NCI-H526 (cell line): ENCODE results near the gene DDX54.
"Not testable (repeated sequence)": the region's sequence is repeated elsewhere in the genome, so short reads cannot be mapped to it uniquely, and the experiment has no call there.

Experiments
- DNase-seq, 2 experiments: peaks; one replicate each; lab custom pipeline; 2025; lab: John Stamatoyannopoulos, UW

The DDX54 gene

GRCh38 chr12:113138826-113139225 lies 46.5 kb downstream of the DDX54 start:
- DNase-seq = no peak

- no peak for DNase-seq
Observed at GRCh38 chr12:113137861-113138783, 47.2 kb downstream of the DDX54 start.

DNA sequence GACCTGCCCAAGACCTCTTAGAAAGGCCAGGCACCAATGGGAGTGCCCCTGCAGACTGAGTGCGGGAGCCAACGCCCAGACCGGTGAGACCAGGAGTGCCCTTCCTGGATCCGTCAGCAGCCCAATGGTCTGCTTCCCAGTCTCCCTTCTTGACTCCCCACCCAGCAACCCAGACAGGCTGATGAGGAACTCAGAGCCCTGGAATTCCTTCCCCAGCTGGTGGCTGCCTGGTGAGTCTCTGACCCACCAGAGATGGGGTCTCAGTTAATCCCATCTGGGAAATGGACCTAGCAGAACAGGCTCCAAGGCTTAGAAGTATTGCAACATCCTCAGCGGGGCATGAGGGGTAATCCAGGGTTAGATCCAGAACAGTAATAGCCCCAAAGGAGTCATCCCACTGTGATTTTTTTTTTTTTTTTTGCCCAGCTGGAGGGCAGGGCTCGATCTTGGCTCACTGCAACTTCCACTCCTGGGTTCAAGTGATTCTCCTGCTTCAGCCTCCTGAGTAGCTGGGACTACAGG lies 48.2 kb downstream of the DDX54 start:
- no peak for DNase-seq

GRCh38 chr12:113136128-113136989 lies 48.9 kb downstream of the DDX54 start:
- peak in 1 of 2 experiments; percentile 48 for DNase-seq

GRCh38 chr12:113135178-113136127 lies 49.8 kb downstream of the DDX54 start, which contains the start of gene RASAL1:
Gene RASAL1 (minus strand): TSS chr12:113135761. CDS start chr12:113135462, 299 bp downstream.
- DNase-seq = peak; percentile 64 to 87

DNA sequence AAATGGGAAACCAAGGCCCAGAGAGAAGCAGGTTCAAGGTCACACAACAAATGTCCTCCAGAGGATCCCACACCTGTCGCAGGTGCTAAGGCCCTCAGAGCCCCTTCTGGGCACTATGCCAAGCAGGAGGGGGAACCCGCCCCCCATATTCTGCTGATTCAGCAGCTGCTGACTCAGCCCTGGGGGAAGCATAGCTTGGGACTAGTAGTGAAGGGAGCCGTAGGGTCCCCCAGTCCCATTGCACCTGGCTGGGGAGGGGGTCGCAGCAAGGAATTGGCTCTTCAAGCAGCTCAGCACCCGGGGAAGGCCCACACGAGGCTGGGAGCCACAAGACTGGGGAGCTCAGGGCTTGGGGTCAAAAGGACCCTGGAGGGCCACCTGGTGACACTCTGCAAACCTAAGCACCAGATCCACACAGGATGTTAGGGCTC lies 50.7 kb downstream of the DDX54 start:
- DNase-seq = no peak

- no peak for DNase-seq
Observed at GRCh38 chr12:113134071-113134470, 51.2 kb downstream of the DDX54 start.

- DNase-seq = no peak
Observed at GRCh38 chr12:113133666-113134065, 51.6 kb downstream of the DDX54 start.

DNA sequence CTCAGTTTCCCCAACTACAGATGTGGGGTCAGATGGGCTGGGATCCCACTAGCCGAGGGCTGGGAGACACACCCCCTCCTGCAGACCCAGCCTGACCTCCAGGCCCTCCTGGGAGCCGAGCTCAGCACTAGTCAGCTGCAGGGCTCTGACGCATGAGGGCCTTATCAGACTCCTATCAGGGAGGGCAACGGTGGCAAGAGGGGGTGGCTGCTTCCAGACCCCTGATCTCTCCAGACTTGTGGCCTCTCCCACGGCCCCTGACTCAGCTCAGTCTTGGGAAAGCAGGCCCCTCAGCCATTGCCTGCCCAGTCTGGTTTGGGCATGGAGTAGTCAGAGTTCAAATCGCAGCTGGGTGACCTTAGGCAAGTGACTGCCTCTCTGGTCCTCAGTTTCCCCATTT lies 52.2 kb downstream of the DDX54 start:
- no peak for DNase-seq

DNA sequence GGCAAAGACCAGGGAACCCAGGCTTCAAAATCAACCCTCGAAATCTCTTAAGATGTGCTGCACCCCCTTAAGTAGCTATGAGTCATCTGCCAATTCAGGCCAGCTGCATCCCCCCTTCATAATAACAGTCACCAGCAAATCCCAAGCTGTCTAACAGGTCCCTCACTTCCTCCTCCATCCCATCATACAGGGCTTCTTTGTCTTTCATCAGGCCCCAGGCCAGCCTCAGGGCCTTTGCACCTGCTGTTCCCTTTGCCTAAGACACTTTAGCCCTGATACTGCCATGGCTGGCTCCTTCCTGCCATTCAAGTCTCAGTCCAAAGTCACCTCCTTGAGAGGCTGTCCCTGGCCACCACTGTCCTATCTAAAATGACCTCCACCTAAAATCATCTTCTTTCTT lies 53.7 kb downstream of the DDX54 start:
- no peak for DNase-seq

DNA sequence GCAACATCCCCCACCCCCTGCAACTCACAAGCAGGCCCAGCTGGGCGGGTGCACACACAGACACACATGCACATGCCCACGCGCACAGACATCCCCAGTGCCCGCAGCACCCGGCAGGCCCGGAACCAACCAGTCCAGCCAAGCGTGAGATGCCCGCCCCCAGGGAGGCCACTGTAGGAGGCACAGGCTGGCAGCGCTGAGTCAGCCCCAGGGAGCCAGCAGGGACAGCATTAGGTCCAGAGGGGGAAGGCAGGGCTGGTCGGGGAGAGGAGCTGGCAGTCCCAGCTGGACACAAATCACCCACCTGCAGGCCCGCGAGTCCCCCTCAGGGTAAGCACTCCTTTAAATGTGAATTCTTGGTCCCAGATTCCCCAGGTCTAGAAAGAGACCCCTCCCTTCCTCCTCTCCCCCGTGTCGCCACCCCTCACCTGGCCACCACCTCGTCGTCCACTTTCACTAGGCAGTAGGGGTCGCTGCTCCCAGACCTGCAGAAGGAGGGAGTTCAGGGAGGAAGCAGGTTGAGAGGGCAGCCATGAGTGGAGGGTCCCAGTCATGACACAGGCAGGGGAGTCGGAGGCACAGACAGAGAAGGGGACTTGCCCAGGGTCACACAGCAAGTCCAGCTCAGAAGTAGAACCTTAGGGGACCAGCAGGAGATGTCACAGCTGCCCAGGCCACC lies 54.7 kb downstream of the DDX54 start:
- DNase-seq = peak in 1 of 2 experiments; percentile 42

GRCh38 chr12:113129664-113130456 lies 55.4 kb downstream of the DDX54 start:
- no peak for DNase-seq

GRCh38 chr12:113128802-113129663 lies 56.2 kb downstream of the DDX54 start:
- no peak for DNase-seq

- DNase-seq = no peak
Observed at GRCh38 chr12:113127791-113128199, 57.5 kb downstream of the DDX54 start.

DNA sequence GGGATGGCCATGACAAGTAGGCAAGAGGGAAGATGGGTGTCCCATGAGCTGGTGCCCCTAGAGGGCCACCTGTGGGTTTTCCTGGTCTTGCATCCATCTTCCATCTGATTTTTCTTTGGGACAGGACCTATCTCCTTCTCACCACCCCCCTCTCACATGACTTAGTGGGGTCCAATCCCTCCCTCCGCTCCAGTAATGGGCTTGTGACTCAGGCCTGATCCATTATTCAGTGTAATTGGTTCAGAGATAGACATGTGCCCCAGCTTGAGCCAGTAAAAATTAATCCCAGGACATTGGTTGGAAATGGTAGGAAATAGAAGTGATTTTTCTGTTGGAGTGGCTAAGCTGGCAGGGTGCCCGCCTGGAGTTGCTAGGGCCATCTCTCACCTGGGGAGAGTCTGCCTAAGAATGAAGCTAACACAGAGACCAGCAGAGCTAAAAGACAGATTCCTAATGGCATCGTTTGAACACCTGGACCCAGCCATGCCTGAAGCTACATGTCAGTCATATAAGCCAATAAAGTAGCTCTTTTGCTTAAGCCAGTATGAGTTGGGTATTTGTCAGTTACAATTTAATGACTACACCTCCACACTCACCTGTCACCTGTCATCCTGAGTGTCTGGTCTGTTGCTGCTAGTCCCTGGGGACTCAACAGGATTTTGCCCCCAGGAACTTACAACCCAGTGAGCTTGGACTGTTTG lies 64.5 kb downstream of the DDX54 start:
- DNase-seq = peak; percentile 75 to 76

DNA sequence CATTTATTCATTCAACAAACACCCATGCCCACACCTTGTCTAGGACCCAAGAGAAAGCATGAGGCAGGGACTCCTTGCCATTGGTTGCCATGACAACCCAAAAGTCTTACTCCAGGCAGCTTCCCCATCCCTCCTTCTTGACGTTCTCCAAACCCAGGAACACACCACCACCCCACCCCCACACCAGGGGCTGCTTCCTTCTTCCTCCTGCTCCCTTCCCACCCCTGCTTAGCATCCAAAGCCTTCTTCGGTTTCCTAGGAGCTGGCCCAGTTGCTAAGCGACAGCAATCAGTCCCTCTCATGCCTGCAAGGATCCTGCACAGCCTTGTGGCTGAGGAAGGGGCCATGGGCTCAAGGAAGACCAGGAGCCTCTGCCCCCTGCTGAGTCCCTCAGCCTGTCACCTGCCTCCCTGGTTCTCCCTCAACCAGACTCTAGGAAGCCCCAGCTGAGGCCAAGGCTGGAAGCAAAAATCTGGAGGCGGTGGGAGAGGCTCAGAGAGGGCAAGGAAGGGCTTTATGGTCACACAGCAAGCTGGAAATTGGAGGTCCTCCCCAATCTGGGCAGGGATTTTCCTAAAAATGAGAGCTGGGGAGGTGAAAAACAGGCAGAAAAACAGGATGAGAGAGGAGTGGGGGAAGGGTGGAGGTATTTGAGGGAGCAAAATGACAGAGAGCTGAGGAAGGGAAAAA lies 65.2 kb downstream of the DDX54 start:
- DNase-seq = no peak

DNA sequence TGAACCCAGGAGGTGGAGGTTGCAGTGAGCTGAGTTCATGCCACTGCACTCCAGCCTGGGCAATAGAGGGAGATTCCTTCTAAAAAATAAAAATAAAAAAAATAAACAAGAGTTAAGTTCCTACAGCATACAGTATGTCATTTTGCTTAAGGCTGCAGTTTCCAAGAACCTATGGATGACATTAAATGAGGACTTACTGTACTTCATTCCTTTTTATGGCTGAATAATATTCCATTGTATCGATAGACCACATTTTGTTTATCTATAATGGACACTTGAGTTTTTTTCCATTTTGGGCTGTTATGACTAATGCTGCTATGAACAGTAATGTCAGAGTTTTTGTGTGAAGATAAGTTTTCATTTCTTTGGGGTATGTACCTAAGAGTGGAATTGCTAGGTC lies 67.1 kb downstream of the DDX54 start:
- no peak for DNase-seq

DNA sequence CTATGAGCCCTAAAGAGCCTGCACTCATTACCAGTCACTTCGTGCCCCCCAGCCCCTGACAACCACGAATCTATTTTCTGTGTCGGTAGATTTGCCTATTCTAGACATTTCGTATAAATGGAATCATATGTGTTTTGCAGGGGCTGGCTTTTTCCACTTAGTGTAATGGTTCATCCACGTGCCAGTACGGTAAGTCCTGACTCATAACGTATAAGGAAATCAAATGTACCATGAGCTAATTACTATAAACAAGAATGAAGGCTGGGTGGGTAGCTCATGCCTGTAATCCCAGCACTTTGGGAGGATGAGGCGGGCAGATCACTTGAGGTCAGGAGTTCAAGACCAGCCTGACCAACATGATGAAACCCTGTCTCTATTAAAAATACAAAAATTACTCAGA lies 67.6 kb downstream of the DDX54 start:
- not testable (repeated sequence) for DNase-seq
